Ovary (tissue), 3 donors: ENCODE data around the gene OPHN1.

ENCODE experiments used
- CTCF ChIP-seq, 3 donors: fragments of 450-650 bp in 2 of 3; fragments of 200-600 bp in 1 of 3; IDR thresholded peaks; one replicate each; pipeline versions ENCODE4 v1.5.1 to v1.8.0; 2016 to 2022; ENCODE audit warnings: antibody characterized with exemption in 3 of 3, mild to moderate bottlenecking in 1 of 3
- POLR2A ChIP-seq: fragments of 450-650 bp; IDR thresholded peaks from one replicate; pipeline ENCODE4 v1.6.1; 2017; ENCODE audit warnings: antibody characterized with exemption, mild to moderate bottlenecking, moderate library complexity
- donor health status: DM: no; HTN: no; CAD: no.

DNA sequence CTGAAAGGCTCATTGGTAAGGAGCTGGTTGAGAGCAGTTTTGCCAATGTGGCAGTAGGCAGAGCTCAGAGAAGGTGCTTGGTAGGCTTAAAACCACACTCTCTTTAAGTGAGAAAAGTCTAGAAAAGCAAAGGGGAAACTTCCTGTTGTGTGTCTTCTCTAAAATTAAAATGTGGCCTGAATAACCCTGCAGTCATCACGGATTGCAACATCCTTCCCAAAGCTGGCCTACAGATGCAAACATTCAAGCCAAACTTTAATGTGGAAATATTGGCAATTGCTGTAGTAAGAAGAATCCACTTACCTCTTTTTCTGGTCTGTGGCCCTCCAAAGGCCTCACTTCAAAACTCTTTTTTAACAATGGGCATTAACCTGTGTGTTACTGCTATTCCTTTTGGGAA lies 348.5 kb downstream of the OPHN1 start:
- TF ChIP-seq CTCF (IDR thresholded peaks at IDR 0.05) (no peak), POLR2A (no peak)
